Activated naive CD8-positive, alpha-beta T cell treated with anti-CD3 and anti-CD28 coated beads, Interleukin-2, amount 50 U/mL, for 24 hours (primary cell): ENCODE results near the gene BORCS8.
A peak's percentile ranks its signal among the peaks of the same experiment; 100 is the strongest.

Experiments used
- ATAC-seq: fragments of 150-1000 bp; cut with Tn5 transposase; one replicate; pipeline ENCODE4 v1.10.0; 2021
- DNase-seq: peaks from one replicate; pipeline ENCODE4 v3.0.0; 2021
- H3K27ac Mint-ChIP-seq: one replicate; pipeline ENCODE4 v1.8.0; 2021; ENCODE audit warnings: mild to moderate bottlenecking, mixed read lengths
- H3K27me3 Mint-ChIP-seq: one replicate; pipeline ENCODE4 v1.8.0; 2021; ENCODE audit warnings: mixed read lengths
- H3K36me3 Mint-ChIP-seq: one replicate; pipeline ENCODE4 v1.8.0; 2021; ENCODE audit warnings: low read depth, mixed read lengths
- H3K4me1 Mint-ChIP-seq: one replicate; pipeline ENCODE4 v1.8.0; 2021; ENCODE audit warnings: mixed read lengths
- H3K4me3 Mint-ChIP-seq: one replicate; pipeline ENCODE4 v1.8.0; 2021; ENCODE audit warnings: mild to moderate bottlenecking, moderate library complexity, mixed read lengths
- H3K9me3 Mint-ChIP-seq: one replicate; pipeline ENCODE4 v1.8.0; 2021; ENCODE audit warnings: mixed read lengths

The BORCS8 gene

GRCh38 chr19:19205416-19206410 lies 13.8 kb upstream of the BORCS8 start:
- no peak for DNase-seq
- H3K36me3 Mint-ChIP-seq = peaks cover 11% of the 10 kb centered on the region
- H3K27ac Mint-ChIP-seq = no peak overlapping the region
- H3K9me3 Mint-ChIP-seq = no peaks in the 10 kb centered on the region
- ATAC-seq = no peak
- peaks cover 34% of the 10 kb centered on the region for H3K4me1 Mint-ChIP-seq
- H3K4me3 Mint-ChIP-seq = no peak overlapping the region
- H3K27me3 Mint-ChIP-seq = peaks cover 11% of the 10 kb centered on the region

GRCh38 chr19:19204181-19204580 lies 12.2 kb upstream of the BORCS8 start:
- ATAC-seq = no peak
- peak overlapping the region; percentile 54 for H3K4me3 Mint-ChIP-seq
- no peaks in the 10 kb centered on the region for H3K9me3 Mint-ChIP-seq
- no peak for DNase-seq
- peaks cover 3% of the 10 kb centered on the region for H3K27me3 Mint-ChIP-seq
- peaks cover 34% of the 10 kb centered on the region for H3K4me1 Mint-ChIP-seq
- H3K27ac Mint-ChIP-seq = peak overlapping the region; percentile 18
- H3K36me3 Mint-ChIP-seq = peaks cover 11% of the 10 kb centered on the region

- peaks cover 11% of the 10 kb centered on the region for H3K36me3 Mint-ChIP-seq
- peaks cover 2% of the 10 kb centered on the region for H3K27me3 Mint-ChIP-seq
- H3K4me3 Mint-ChIP-seq = peak within 1 kb of the TSS; percentile 95
- H3K9me3 Mint-ChIP-seq = no peaks in the 10 kb centered on the region
- peak; percentile 81 for ATAC-seq
- H3K4me1 Mint-ChIP-seq = peaks cover 34% of the 10 kb centered on the region
- peak within 1 kb of the TSS; percentile 93 for H3K27ac Mint-ChIP-seq
- peak; percentile 96 for DNase-seq
Observed at GRCh38 chr19:19203012-19203856, 11.3 kb upstream of the BORCS8 start, which contains the start of gene NR2C2AP. NR2C2AP (minus strand) TSS chr19:19203414; CDS start chr19:19203060, 354 bp downstream.

GRCh38 chr19:19202707-19203011 lies 10.7 kb upstream of the BORCS8 start:
- H3K36me3 Mint-ChIP-seq = peaks cover 14% of the 10 kb centered on the region
- peaks cover 33% of the 10 kb centered on the region for H3K4me1 Mint-ChIP-seq
- peaks cover 2% of the 10 kb centered on the region for H3K27me3 Mint-ChIP-seq
- ATAC-seq = peak; percentile 1
- H3K9me3 Mint-ChIP-seq = no peaks in the 10 kb centered on the region
- no peak for DNase-seq
- H3K4me3 Mint-ChIP-seq = peak overlapping the region; percentile 95
- H3K27ac Mint-ChIP-seq = peak overlapping the region; percentile 93

- H3K9me3 Mint-ChIP-seq = no peaks in the 10 kb centered on the region
- DNase-seq = no peak
- peaks cover 26% of the 10 kb centered on the region for H3K4me1 Mint-ChIP-seq
- H3K27me3 Mint-ChIP-seq = peaks cover 2% of the 10 kb centered on the region
- H3K27ac Mint-ChIP-seq = peak overlapping the region; percentile 93
- H3K36me3 Mint-ChIP-seq = peaks cover 14% of the 10 kb centered on the region
- peak overlapping the region; percentile 95 for H3K4me3 Mint-ChIP-seq
- no peak for ATAC-seq
Observed at GRCh38 chr19:19201697-19202630, 10.0 kb upstream of the BORCS8 start.

- no peak for DNase-seq
- Mint-ChIP-seq H3K4me3 (peak overlapping the region; percentile 97), H3K9me3 (no peaks in the 10 kb centered on the region), H3K27me3 (no peaks in the 10 kb centered on the region), H3K36me3 (peaks cover 7% of the 10 kb centered on the region), H3K27ac (no peak overlapping the region), H3K4me1 (peaks cover 45% of the 10 kb centered on the region)
- no peak for ATAC-seq
Observed at GRCh38 chr19:19193926-19194325, 2.0 kb upstream of the BORCS8 start.

- Mint-ChIP-seq H3K27ac (peak overlapping the region; percentile 97), H3K4me3 (peak overlapping the region; percentile 97), H3K4me1 (peaks cover 45% of the 10 kb centered on the region), H3K36me3 (peaks cover 6% of the 10 kb centered on the region), H3K27me3 (no peaks in the 10 kb centered on the region), H3K9me3 (no peaks in the 10 kb centered on the region)
- ATAC-seq (no peak), DNase-seq (no peak)
Observed at GRCh38 chr19:19192910-19193423, 1.0 kb upstream of the BORCS8 start.

- Mint-ChIP-seq H3K4me3 (peak overlapping the region; percentile 97), H3K4me1 (peaks cover 47% of the 10 kb centered on the region), H3K27ac (peak overlapping the region; percentile 97), H3K36me3 (peaks cover 9% of the 10 kb centered on the region), H3K9me3 (no peaks in the 10 kb centered on the region), H3K27me3 (no peaks in the 10 kb centered on the region)
- ATAC-seq (no peak), DNase-seq (no peak)
Observed at GRCh38 chr19:19191768-19192077, 229 bp downstream of the BORCS8 start.

GRCh38 chr19:19186742-19187141 lies 5.2 kb downstream of the BORCS8 start:
- H3K27me3 Mint-ChIP-seq = no peaks in the 10 kb centered on the region
- no peak for DNase-seq
- H3K9me3 Mint-ChIP-seq = no peaks in the 10 kb centered on the region
- no peak for ATAC-seq
- peak overlapping the region; percentile 29 for H3K27ac Mint-ChIP-seq
- peaks cover 35% of the 10 kb centered on the region for H3K4me1 Mint-ChIP-seq
- H3K4me3 Mint-ChIP-seq = no peak overlapping the region
- peaks cover 16% of the 10 kb centered on the region for H3K36me3 Mint-ChIP-seq

- Mint-ChIP-seq H3K27me3 (no peaks in the 10 kb centered on the region), H3K36me3 (peaks cover 16% of the 10 kb centered on the region), H3K9me3 (no peaks in the 10 kb centered on the region), H3K4me3 (no peak overlapping the region), H3K4me1 (peaks cover 29% of the 10 kb centered on the region), H3K27ac (peak overlapping the region; percentile 29)
- DNase-seq (peak; percentile 70), ATAC-seq (peak; percentile 87)
Observed at GRCh38 chr19:19185853-19186740, 5.9 kb downstream of the BORCS8 start.

- Mint-ChIP-seq H3K4me1 (peaks cover 6% of the 10 kb centered on the region), H3K27me3 (no peaks in the 10 kb centered on the region), H3K4me3 (no peak overlapping the region), H3K9me3 (no peaks in the 10 kb centered on the region), H3K36me3 (peaks cover 15% of the 10 kb centered on the region), H3K27ac (no peak overlapping the region)
- DNase-seq (no peak), ATAC-seq (no peak)
Observed at GRCh38 chr19:19181488-19181998, 10.4 kb downstream of the BORCS8 start.

- Mint-ChIP-seq H3K4me1 (no peaks in the 10 kb centered on the region), H3K4me3 (no peak overlapping the region), H3K27me3 (no peaks in the 10 kb centered on the region), H3K9me3 (no peaks in the 10 kb centered on the region), H3K27ac (no peak overlapping the region), H3K36me3 (peaks cover 10% of the 10 kb centered on the region)
- DNase-seq = no peak
- ATAC-seq = no peak
Observed at GRCh38 chr19:19179548-19180441, 12.2 kb downstream of the BORCS8 start.
